ENCODE data around the gene ACTMAP. TPM values are rescaled to one million over a fixed set of nuclear protein-coding genes. Genes with fewer than 3 reads are reported as not detected.

Gene ACTMAP
- total and polyA plus RNA-seq, 2 of the 8 experiments (the other 6 are each of a cell fraction or from before 2014, with no cell fraction given), result 24.1 to 26.5 TPM

DNA sequence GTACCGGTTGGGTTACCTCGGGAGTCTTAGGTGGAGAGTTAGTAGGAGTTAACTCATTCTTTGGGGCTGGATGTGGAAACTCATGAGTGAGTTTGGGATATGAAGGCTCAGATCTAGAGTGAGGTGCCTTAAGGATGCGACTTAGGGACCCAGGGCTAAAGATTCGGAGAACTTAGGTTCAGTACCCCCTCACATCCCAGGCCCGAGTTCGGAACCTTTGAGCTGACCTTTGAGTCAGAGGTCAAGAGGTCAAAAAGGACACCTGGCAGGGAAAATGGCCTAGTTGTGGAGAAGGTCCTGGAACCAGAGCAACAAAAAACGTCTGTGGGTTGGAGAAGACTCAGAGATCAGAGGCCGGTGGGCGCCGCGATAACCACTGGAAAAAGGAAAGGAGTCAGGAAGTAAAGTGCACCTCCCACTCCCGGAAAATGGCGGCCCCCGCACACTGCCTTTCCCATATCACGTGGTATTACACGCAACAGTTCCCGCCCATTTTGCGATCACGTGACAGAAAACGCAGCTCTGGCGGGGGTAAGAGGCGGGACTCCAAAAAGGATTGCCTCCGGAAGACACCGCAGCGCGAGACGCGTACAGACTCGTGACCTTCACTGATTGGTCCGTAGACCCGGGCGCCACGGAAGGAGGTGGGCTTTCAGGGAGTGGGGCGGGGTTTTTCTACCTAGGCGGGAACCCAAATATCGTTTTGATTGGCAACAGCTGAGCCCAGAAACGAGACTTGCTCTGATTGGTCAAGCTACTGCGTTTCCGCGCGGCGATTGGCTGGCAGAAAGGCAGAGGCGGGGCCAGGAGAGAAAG, at the start of gene ACTMAP (continued):
- TF ChIP-seq, protein P1, sequence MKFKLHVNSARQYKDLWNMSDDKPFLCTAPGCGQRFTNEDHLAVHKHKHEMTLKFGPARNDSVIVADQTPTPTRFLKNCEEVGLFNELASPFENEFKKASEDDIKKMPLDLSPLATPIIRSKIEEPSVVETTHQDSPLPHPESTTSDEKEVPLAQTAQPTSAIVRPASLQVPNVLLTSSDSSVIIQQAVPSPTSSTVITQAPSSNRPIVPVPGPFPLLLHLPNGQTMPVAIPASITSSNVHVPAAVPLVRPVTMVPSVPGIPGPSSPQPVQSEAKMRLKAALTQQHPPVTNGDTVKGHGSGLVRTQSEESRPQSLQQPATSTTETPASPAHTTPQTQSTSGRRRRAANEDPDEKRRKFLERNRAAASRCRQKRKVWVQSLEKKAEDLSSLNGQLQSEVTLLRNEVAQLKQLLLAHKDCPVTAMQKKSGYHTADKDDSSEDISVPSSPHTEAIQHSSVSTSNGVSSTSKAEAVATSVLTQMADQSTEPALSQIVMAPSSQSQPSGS (IDR thresholded peaks at IDR 0.05; ENCODE audit: low read length), result no peak
- TF ChIP-seq SIN3A (conservative IDR thresholded peaks at IDR 0.05 in 1 of 2, IDR thresholded peaks at IDR 0.05 in 1 of 2; ENCODE audit: low read depth in 1 of 2, low read length in 2 of 2) (peak in 1 of 2 experiments; percentile 26; a peak in 2 of 4 replicates), TAF1 (IDR thresholded peaks at IDR 0.05; ENCODE audit: low read depth, low read length) (peak; percentile 69), SP1 (IDR thresholded peaks at IDR 0.05; ENCODE audit: low read depth, low read length) (peak; percentile 93), YY1 (IDR thresholded peaks at IDR 0.05; ENCODE audit: low read depth, low read length) (peak; percentile 97), GTF2F1 (IDR thresholded peaks at IDR 0.05; ENCODE audit: borderline replicate concordance, low read depth, low read length) (peak; percentile 77), SP2 (IDR thresholded peaks at IDR 0.05; ENCODE audit: low read length) (peak; percentile 53), SP4 (IDR thresholded peaks at IDR 0.05; ENCODE audit: low read length) (peak; percentile 93; the same call in 1 of the 2 replicates), RNF2 (IDR thresholded peaks at IDR 0.05; ENCODE audit: borderline replicate concordance, low read depth, low read length, missing control alignments, poor library complexity, severe bottlenecking) (no peak), CTBP2 (IDR thresholded peaks at IDR 0.05; ENCODE audit: borderline replicate concordance, insufficient read depth, insufficient read length, low read length) (no peak), CHD2 (IDR thresholded peaks at IDR 0.05; ENCODE audit: low read length) (peak; percentile 78), RBBP5 (IDR thresholded peaks at IDR 0.05; ENCODE audit: borderline replicate concordance, low read depth, low read length) (no peak)
- TF ChIP-seq, protein P2, sequence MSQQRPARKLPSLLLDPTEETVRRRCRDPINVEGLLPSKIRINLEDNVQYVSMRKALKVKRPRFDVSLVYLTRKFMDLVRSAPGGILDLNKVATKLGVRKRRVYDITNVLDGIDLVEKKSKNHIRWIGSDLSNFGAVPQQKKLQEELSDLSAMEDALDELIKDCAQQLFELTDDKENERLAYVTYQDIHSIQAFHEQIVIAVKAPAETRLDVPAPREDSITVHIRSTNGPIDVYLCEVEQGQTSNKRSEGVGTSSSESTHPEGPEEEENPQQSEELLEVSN (IDR thresholded peaks at IDR 0.05), result peak; percentile 98
- TF ChIP-seq, protein P3, sequence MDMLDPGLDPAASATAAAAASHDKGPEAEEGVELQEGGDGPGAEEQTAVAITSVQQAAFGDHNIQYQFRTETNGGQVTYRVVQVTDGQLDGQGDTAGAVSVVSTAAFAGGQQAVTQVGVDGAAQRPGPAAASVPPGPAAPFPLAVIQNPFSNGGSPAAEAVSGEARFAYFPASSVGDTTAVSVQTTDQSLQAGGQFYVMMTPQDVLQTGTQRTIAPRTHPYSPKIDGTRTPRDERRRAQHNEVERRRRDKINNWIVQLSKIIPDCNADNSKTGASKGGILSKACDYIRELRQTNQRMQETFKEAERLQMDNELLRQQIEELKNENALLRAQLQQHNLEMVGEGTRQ (IDR thresholded peaks at IDR 0.05; ENCODE audit: low read length), result peak; percentile 98
- TF ChIP-seq, protein P4, sequence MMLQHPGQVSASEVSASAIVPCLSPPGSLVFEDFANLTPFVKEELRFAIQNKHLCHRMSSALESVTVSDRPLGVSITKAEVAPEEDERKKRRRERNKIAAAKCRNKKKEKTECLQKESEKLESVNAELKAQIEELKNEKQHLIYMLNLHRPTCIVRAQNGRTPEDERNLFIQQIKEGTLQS (IDR thresholded peaks at IDR 0.05; ENCODE audit: insufficient read depth, low read depth, low read length), result peak; percentile 88
- TF ChIP-seq, protein P5, sequence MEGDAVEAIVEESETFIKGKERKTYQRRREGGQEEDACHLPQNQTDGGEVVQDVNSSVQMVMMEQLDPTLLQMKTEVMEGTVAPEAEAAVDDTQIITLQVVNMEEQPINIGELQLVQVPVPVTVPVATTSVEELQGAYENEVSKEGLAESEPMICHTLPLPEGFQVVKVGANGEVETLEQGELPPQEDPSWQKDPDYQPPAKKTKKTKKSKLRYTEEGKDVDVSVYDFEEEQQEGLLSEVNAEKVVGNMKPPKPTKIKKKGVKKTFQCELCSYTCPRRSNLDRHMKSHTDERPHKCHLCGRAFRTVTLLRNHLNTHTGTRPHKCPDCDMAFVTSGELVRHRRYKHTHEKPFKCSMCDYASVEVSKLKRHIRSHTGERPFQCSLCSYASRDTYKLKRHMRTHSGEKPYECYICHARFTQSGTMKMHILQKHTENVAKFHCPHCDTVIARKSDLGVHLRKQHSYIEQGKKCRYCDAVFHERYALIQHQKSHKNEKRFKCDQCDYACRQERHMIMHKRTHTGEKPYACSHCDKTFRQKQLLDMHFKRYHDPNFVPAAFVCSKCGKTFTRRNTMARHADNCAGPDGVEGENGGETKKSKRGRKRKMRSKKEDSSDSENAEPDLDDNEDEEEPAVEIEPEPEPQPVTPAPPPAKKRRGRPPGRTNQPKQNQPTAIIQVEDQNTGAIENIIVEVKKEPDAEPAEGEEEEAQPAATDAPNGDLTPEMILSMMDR (IDR thresholded peaks at IDR 0.05; ENCODE audit: control extremely low read depth in 1 of 3, insufficient read depth in 1 of 3, low read depth in 1 of 3, low read length in 3 of 3), result no peak

All from H1 (cell line).